SK-N-SH (cell line): ENCODE data around the gene SOX9. TPM values are rescaled to one million over a fixed set of nuclear protein-coding genes. Genes with fewer than 3 reads are reported as not detected.

Experiments used
- CTCF ChIA-PET: fragments of 300-600, 350-600 bp; formaldehyde crosslinking; extraction: SDS; loops from one replicate; lab custom pipeline; 2021; lab: Yijun Ruan, JAX
- POLR2A ChIA-PET: fragments of 350-600 bp; sonication (Branson Sonifier 250); formaldehyde crosslinking; extraction: SDS; loops from one replicate; lab custom pipeline; 2020; ENCODE audit warnings: antibody characterized with exemption, inconsistent platforms; lab: Yijun Ruan, JAX
- DNase-seq: peaks from one replicate; pipeline ENCODE4 v3.0.0; 2012
- H2AFZ ChIP-seq: fragments of 200-600 bp; sonication (generic); 2 replicates; pipeline ENCODE4 v1.8.1; 2016; ENCODE audit warnings: antibody characterized with exemption, mild to moderate bottlenecking, low read depth
- H3F3A ChIP-seq: fragments of 200-600 bp; sonication (generic); replicated peaks from 2 replicates; pipeline ENCODE3; 2016; ENCODE audit warnings: antibody characterized with exemption, mild to moderate bottlenecking; ENCODE audit not compliant: insufficient read depth
- H3K27ac ChIP-seq, 2 experiments: fragments of 200-500 bp in 1 of 2; fragments of 200-600 bp in 1 of 2; sonication (Bioruptor generic) in 1 of 2; sonication (generic), shearing (Covaris generic) in 1 of 2; 2 replicates each; pipeline versions ENCODE4 v1.5.1 to v1.6.1; 2014 to 2016; ENCODE audit warnings: low read depth in 2 of 2, inconsistent platforms in 1 of 2, low read length in 1 of 2, mild to moderate bottlenecking in 1 of 2, mixed read lengths in 1 of 2
- H3K27me3 ChIP-seq: fragments of 200-600 bp; sonication (generic), shearing (Covaris generic); 2 replicates; pipeline ENCODE4 v1.6.1; 2016; ENCODE audit warnings: mixed run types; ENCODE audit not compliant: insufficient read depth
- H3K36me3 ChIP-seq, 2 experiments: fragments of 200-500 bp in 1 of 2; fragments of 200-600 bp in 1 of 2; sonication (Bioruptor generic) in 1 of 2; sonication (generic) in 1 of 2; replicated peaks in 1 of 2; 2 replicates each; pipeline versions ENCODE3 to v1.5.1; 2014 to 2016; ENCODE audit warnings: low read length in 1 of 2, mild to moderate bottlenecking in 1 of 2; ENCODE audit not compliant: insufficient read depth in 2 of 2, control insufficient read depth in 1 of 2
- H3K4me1 ChIP-seq, 2 experiments: fragments of 200-500 bp in 1 of 2; fragments of 200-600 bp in 1 of 2; sonication (Bioruptor generic) in 1 of 2; sonication (generic), shearing (Covaris generic) in 1 of 2; 2 replicates each; pipeline versions ENCODE4 v1.5.1 to v1.6.1; 2014 to 2016; ENCODE audit warnings: low read depth in 1 of 2, low read length in 1 of 2, mixed run types in 1 of 2; ENCODE audit not compliant: insufficient read depth in 2 of 2, control insufficient read depth in 1 of 2
- H3K4me2 ChIP-seq: fragments of 200-600 bp; sonication (generic), shearing (Covaris generic); 2 replicates; pipeline ENCODE4 v1.6.1; 2017; ENCODE audit warnings: mixed run types
- H3K4me3 ChIP-seq, 2 experiments: fragments of 200-500 bp in 1 of 2; fragments of 200-600 bp in 1 of 2; sonication (Bioruptor generic) in 1 of 2; sonication (generic), shearing (Covaris generic) in 1 of 2; 2 replicates each; pipeline versions ENCODE4 v1.5.1 to v1.8.1; 2014 to 2016; ENCODE audit warnings: low read depth in 2 of 2, inconsistent platforms in 1 of 2, low read length in 1 of 2, mild to moderate bottlenecking in 1 of 2, mixed read lengths in 1 of 2, moderate library complexity in 1 of 2
- H3K79me2 ChIP-seq: fragments of 200-600 bp; sonication (generic); 2 replicates; pipeline ENCODE4 v1.8.1; 2017; ENCODE audit warnings: mild to moderate bottlenecking; ENCODE audit not compliant: insufficient read depth
- H3K9ac ChIP-seq: fragments of 200-600 bp; sonication (generic); 2 replicates; pipeline ENCODE4 v1.6.1; 2017; ENCODE audit warnings: mixed run types
- H3K9me2 ChIP-seq: fragments of 200-600 bp; sonication (generic); 2 replicates; pipeline ENCODE4 v1.6.1; 2017; ENCODE audit warnings: mixed run types
- H3K9me3 ChIP-seq: fragments of 200-600 bp; sonication (generic); 2 replicates; pipeline ENCODE4 v1.6.1; 2017; ENCODE audit warnings: mixed run types, mild to moderate bottlenecking, moderate library complexity
- H4K20me1 ChIP-seq: fragments of 200-600 bp; sonication (generic); 2 replicates; pipeline ENCODE4 v1.6.1; 2017; ENCODE audit warnings: mild to moderate bottlenecking, mixed run types; ENCODE audit not compliant: insufficient read depth
- EP300 ChIP-seq, 2 experiments: IDR thresholded peaks; 2 replicates each; pipeline versions ENCODE4 v1.4.0 to v1.6.1; 2012; ENCODE audit warnings: borderline replicate concordance in 1 of 2, low read depth in 1 of 2, low read length in 1 of 2
- EZH2phosphoT487 ChIP-seq: fragments of 200-600 bp; sonication (generic); IDR thresholded peaks from 2 replicates; pipeline ENCODE4 v1.6.1; 2017; ENCODE audit warnings: low read depth, mixed run types, mild to moderate bottlenecking, antibody characterized with exemption, moderate library complexity, borderline replicate concordance
- FOSL2 ChIP-seq: IDR thresholded peaks from 2 replicates; pipeline ENCODE4 v1.4.0; 2012; ENCODE audit warnings: low read depth, mild to moderate bottlenecking, moderate library complexity, borderline replicate concordance
- FOXJ3 ChIP-seq: sonication (generic); formaldehyde crosslinking; IDR thresholded peaks from 2 replicates; pipeline ENCODE4 v1.5.1; 2020; ENCODE audit warnings: mild to moderate bottlenecking, missing genetic modification reagents
- GATA2 ChIP-seq: sonication (generic); formaldehyde crosslinking; IDR thresholded peaks from 2 replicates; pipeline ENCODE4 v1.5.0; 2020; ENCODE audit warnings: mild to moderate bottlenecking, missing genetic modification reagents
- JUND ChIP-seq: IDR thresholded peaks from 2 replicates; pipeline ENCODE4 v1.4.0; 2012
- MXI1 ChIP-seq: IDR thresholded peaks from 2 replicates; pipeline ENCODE4 v1.6.1; 2012; ENCODE audit warnings: mild to moderate bottlenecking, low read depth, low read length, improper control_type of control experiment
- NFIC ChIP-seq: IDR thresholded peaks from 2 replicates; pipeline ENCODE4 v1.4.0; 2012; ENCODE audit warnings: borderline replicate concordance
- POLR2AphosphoS5 ChIP-seq: IDR thresholded peaks from 2 replicates; pipeline ENCODE4 v1.6.1; 2012; ENCODE audit warnings: low read depth, low read length
- RAD21 ChIP-seq: IDR thresholded peaks from 2 replicates; pipeline ENCODE4 v1.6.1; 2012; ENCODE audit warnings: mild to moderate bottlenecking, low read length
- RCOR1 ChIP-seq: fragments of 150-350 bp; IDR thresholded peaks from 2 replicates; pipeline ENCODE4 v1.6.1; 2017; ENCODE audit warnings: antibody characterized with exemption, low read length
- RFX5 ChIP-seq: IDR thresholded peaks from 2 replicates; pipeline ENCODE4 v1.6.1; 2012; ENCODE audit warnings: mild to moderate bottlenecking, improper control_type of control experiment, low read length
- RXRA ChIP-seq: IDR thresholded peaks from 2 replicates; pipeline ENCODE4 v1.4.0; 2012; ENCODE audit warnings: low read depth, mild to moderate bottlenecking, borderline replicate concordance
- SIN3A ChIP-seq: IDR thresholded peaks from 2 replicates; pipeline ENCODE4 v1.6.1; 2012; ENCODE audit warnings: low read depth, mild to moderate bottlenecking, low read length, moderate library complexity, borderline replicate concordance
- SMC3 ChIP-seq: IDR thresholded peaks from 2 replicates; pipeline ENCODE4 v1.6.1; 2012; ENCODE audit warnings: low read depth, low read length, improper control_type of control experiment
- TAF1 ChIP-seq: IDR thresholded peaks from 2 replicates; pipeline ENCODE4 v1.6.1; 2012; ENCODE audit warnings: low read depth, mild to moderate bottlenecking, low read length, moderate library complexity, borderline replicate concordance
- TCF12 ChIP-seq: IDR thresholded peaks from 2 replicates; pipeline ENCODE4 v1.4.0; 2012
- TEAD4 ChIP-seq: IDR thresholded peaks from 2 replicates; pipeline ENCODE4 v1.4.0; 2012; ENCODE audit warnings: mild to moderate bottlenecking, borderline replicate concordance; ENCODE audit not compliant: insufficient read depth
- USF2 ChIP-seq: fragments of 150-350 bp; IDR thresholded peaks from 2 replicates; pipeline ENCODE4 v1.6.1; 2017; ENCODE audit warnings: antibody characterized with exemption, low read length, low read depth, borderline replicate concordance
- WGBS: methylation state at CpG from one replicate; pipeline ENCODE4 v1.1.6; 2017; ENCODE audit warnings: low lambda C conversion rate; 5-methylcytosine and 5-hydroxymethylcytosine counted together
- polyA plus RNA-seq, 3 experiments: library from polyadenylated mRNA; depleted of rRNA; stranded (reverse); fragments of >200 nt; gene quantifications; 2 replicates each; pipeline ENCODE4 v1.2.3, GENCODE V29; 2012
- TF ChIP-seq, protein P1 (sequence below): IDR thresholded peaks from 2 replicates; pipeline ENCODE4 v1.4.0; 2012; ENCODE audit warnings: low read depth
- TF ChIP-seq, protein P2 (sequence below): IDR thresholded peaks from 2 replicates; pipeline ENCODE4 v1.4.0; 2012; ENCODE audit warnings: low read depth, borderline replicate concordance
- TF ChIP-seq, protein P3 (sequence below): IDR thresholded peaks from 2 replicates; pipeline ENCODE4 v1.6.1; 2012; ENCODE audit warnings: mild to moderate bottlenecking, low read depth, low read length, moderate library complexity

Gene SOX9
- polyA plus RNA-seq, 1 of the 3 experiments (the other 2 are of a cell fraction) = 35.3 TPM

DNA sequence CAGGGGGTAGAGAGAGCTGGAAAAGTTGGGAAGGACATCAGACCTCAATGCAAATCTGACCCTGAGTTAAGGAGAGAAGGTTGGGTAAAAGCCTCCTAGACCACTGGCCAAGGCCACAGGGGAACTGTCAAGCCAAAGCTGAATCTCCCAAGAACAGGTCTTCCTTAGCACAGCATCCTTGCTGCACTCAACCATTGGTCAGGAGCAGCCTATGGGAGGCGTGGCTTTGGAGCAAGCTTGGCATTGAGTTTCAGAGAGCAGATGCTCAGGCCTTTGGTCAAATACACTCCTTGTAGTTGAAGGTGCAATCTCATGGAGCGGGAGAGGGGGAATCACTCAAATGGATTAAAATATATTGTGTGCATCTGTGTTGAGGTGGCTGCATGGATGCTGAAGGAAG lies 21.8 kb downstream of the SOX9 start (continued):
- no peak for TF ChIP-seq RXRA
- no peak for TF ChIP-seq FOSL2

- no peak overlapping the region for H3K4me2 ChIP-seq
- H3K9ac ChIP-seq = no peak overlapping the region
- CTCF ChIA-PET = interaction anchor here (1.6 kb wide), 1 partner anchor 397 kb away, joined by 4 read pairs; no protein-coding TSS in a partner anchor
- H3K36me3 ChIP-seq = no peaks in the 10 kb centered on the region
- no peak overlapping the region for H3K4me3 ChIP-seq
- peaks cover 5% of the 10 kb centered on the region for H3F3A ChIP-seq
- TF ChIP-seq POLR2AphosphoS5 = no peak
- no peak for TF ChIP-seq JUND
- TF ChIP-seq EZH2phosphoT487 = no peak
- no peak for TF ChIP-seq RCOR1
- no peak for TF ChIP-seq TCF12
- TF ChIP-seq FOXJ3 = no peak
- no peak for TF ChIP-seq SIN3A
- TF ChIP-seq, protein P1, sequence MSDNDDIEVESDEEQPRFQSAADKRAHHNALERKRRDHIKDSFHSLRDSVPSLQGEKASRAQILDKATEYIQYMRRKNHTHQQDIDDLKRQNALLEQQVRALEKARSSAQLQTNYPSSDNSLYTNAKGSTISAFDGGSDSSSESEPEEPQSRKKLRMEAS = no peak
- TF ChIP-seq, protein P2, sequence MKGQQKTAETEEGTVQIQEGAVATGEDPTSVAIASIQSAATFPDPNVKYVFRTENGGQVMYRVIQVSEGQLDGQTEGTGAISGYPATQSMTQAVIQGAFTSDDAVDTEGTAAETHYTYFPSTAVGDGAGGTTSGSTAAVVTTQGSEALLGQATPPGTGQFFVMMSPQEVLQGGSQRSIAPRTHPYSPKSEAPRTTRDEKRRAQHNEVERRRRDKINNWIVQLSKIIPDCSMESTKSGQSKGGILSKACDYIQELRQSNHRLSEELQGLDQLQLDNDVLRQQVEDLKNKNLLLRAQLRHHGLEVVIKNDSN = no peak
- no peak for TF ChIP-seq MXI1
- TF ChIP-seq, protein P3, sequence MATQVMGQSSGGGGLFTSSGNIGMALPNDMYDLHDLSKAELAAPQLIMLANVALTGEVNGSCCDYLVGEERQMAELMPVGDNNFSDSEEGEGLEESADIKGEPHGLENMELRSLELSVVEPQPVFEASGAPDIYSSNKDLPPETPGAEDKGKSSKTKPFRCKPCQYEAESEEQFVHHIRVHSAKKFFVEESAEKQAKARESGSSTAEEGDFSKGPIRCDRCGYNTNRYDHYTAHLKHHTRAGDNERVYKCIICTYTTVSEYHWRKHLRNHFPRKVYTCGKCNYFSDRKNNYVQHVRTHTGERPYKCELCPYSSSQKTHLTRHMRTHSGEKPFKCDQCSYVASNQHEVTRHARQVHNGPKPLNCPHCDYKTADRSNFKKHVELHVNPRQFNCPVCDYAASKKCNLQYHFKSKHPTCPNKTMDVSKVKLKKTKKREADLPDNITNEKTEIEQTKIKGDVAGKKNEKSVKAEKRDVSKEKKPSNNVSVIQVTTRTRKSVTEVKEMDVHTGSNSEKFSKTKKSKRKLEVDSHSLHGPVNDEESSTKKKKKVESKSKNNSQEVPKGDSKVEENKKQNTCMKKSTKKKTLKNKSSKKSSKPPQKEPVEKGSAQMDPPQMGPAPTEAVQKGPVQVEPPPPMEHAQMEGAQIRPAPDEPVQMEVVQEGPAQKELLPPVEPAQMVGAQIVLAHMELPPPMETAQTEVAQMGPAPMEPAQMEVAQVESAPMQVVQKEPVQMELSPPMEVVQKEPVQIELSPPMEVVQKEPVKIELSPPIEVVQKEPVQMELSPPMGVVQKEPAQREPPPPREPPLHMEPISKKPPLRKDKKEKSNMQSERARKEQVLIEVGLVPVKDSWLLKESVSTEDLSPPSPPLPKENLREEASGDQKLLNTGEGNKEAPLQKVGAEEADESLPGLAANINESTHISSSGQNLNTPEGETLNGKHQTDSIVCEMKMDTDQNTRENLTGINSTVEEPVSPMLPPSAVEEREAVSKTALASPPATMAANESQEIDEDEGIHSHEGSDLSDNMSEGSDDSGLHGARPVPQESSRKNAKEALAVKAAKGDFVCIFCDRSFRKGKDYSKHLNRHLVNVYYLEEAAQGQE = no peak
- no peak for TF ChIP-seq RFX5
- TF ChIP-seq TEAD4 = no peak
- TF ChIP-seq RAD21 = no peak
- TF ChIP-seq GATA2 = no peak
- TF ChIP-seq EP300 (IDR thresholded peaks at IDR 0.05; ENCODE audit: borderline replicate concordance in 1 of 2, low read depth in 1 of 2, low read length in 1 of 2) = no peak
- no peak for TF ChIP-seq USF2
- no peak for TF ChIP-seq TAF1
- TF ChIP-seq SMC3 = no peak
- no peak for TF ChIP-seq NFIC
- H3K27ac ChIP-seq = no peak overlapping the region
- no peak for DNase-seq
- no peaks in the 10 kb centered on the region for H3K9me3 ChIP-seq
- H2AFZ ChIP-seq = no peak overlapping the region
- H3K9me2 ChIP-seq = no peaks in the 10 kb centered on the region
- 90% methylated on average over 5 of the region's 5 CpGs for WGBS
- H3K79me2 ChIP-seq = no peaks in the 10 kb centered on the region
- no peaks in the 10 kb centered on the region for H4K20me1 ChIP-seq
- POLR2A ChIA-PET = no interaction called here
- peaks cover 0 to 4% of the 10 kb centered on the region in 2 experiments; a peak in 1 of 4 replicates for H3K4me1 ChIP-seq
- H3K27me3 ChIP-seq = no peaks in the 10 kb centered on the region
Observed at GRCh38 chr17:72143245-72143644, 22.4 kb downstream of the SOX9 start.
